ENCODE measurements around the gene UROS.

UROS gene

DNA sequence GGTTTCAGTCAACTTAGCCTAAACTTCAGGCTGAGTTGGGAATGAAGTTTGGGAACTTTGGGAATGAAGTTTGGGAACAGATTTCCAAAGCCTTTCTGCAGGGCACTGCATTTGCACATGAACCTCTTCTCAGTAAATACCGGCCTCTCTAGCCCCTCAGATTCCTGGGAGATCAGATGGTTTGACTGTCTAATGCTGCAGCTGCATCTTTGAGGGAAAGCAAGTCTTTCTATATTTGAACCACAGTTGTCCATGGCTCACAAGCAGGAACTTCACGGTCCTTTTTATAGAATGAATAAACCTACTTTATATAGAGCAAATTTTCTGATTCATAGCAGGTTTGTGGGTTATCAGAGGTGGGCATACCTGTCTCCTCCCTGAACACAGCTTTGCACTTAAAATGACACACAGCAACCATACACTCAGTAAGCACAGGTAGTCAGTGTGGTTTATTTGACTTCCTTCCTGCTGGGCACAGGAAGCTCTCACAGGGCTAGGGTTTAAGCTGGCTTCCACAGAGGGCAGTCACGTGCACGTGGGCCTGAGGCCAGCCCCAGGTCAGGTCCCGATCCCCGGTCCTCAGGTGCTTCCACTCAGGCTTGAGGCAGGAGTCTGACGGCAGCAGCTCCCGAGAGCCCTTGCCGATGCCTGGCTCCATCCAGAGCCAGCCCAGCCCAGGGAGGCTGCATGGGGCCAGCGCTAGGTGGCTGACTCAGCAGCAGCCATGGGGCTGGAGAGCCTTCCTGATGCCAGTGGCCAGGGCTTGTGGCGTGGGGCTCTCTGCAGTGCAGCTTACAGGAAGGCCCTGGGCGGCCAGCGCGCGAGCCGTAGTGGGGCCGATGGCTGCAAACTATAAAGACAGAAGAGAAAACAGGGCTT is 34.7 kb downstream of the UROS start:
- DNase-seq (ENCODE audit: low spot score), result no peak

GRCh38 chr10:125785791-125786190 is 37.3 kb downstream of the UROS start:
- DNase-seq (ENCODE audit: low spot score), result no peak

GRCh38 chr10:125783957-125784356 is 39.1 kb downstream of the UROS start:
- no peak for DNase-seq (ENCODE audit: low spot score)

- no peak for DNase-seq (ENCODE audit: low spot score)
Measured at GRCh38 chr10:125783408-125783807, 39.6 kb downstream of the UROS start.

- DNase-seq (ENCODE audit: low spot score), result no peak
Measured at GRCh38 chr10:125782616-125783015, 40.4 kb downstream of the UROS start.

- no peak for DNase-seq (ENCODE audit: low spot score)
Measured at GRCh38 chr10:125782054-125782453, 41.0 kb downstream of the UROS start.

DNA sequence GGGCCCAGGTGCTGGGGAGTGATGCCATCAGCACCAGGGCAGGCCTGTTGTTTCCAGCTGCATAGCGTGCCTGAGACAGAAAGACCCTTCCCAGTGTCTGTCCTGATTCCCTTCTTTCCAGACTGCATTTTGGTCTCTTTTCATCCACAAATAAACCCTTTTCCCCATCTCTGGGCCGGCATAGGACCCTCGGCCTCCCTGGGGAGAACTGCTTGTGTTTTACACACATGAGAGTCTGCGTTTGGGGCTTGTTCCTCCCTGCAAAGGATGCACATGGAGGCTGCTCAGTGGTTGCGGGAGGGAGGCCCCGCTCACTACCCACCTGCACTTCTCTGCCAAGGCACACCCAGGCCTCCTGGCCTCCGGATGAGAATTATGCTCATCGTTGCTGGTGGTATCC is 41.7 kb downstream of the UROS start:
- DNase-seq (ENCODE audit: low spot score), result no peak

DNA sequence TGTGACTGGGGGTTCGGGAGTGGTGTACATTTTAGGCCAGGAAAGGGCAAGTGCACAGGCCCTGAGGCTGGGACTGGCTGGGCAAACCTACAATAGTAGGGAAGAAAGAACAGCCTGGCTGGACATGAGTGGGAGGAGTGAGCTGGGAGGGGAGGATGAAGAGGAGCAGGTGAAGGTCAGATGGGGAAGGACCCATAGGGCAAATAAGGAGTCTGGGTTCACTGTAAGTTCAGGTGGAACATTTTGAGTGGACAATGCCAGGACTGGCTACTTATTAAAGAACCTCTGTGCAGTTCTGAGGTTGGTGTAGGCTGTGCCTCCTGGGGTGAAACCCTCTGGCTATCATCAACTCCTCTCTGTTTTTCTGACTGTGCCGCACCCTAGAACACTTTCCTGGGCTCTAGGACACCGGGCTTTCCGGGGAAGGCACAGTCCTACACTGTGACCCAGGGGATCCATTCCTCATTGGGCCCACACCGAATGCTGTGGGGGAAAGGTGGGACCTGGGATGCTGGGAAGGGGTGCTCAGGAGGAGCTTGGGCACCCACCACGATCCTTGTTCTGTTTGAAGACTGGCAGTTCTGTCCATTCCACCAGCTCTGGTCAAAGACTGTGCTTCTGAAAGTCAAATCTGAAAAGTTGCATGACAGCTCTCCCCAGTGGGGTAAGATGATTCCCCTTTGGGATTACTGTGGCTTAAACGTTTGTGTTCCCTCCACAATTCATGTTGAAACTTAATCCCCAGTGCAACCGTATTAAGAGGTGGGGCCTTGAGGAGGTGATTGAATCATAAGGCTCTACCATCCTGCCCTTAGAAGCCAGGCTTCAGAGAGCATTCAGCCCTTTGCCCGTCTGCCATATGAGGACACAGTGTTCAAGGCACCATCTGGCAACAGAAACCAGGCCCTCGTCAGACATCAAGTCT is 43.4 kb downstream of the UROS start:
- no peak for DNase-seq (ENCODE audit: low spot score)

DNA sequence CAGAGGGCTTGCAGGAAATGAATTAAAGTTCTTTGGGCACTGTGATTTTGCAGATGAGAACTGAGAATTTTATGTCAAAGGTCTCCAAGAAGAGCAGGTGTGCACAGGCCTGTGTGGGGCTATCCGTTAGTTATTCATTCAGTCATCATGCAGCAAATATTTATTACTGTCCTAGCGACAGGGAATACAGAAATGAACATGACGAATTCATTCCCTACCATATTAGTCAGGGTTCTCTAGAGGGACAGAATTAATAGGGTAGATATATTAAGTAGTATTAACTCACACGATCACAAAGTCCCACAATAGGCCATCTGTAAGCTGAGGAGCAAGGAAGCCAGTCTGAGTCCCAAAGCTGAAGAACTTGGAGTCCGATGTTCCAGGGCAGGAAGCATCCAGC is 44.5 kb downstream of the UROS start:
- no peak for DNase-seq (ENCODE audit: low spot score)

GRCh38 chr10:125777806-125778205 is 45.3 kb downstream of the UROS start:
- no peak for DNase-seq (ENCODE audit: low spot score)

DNA sequence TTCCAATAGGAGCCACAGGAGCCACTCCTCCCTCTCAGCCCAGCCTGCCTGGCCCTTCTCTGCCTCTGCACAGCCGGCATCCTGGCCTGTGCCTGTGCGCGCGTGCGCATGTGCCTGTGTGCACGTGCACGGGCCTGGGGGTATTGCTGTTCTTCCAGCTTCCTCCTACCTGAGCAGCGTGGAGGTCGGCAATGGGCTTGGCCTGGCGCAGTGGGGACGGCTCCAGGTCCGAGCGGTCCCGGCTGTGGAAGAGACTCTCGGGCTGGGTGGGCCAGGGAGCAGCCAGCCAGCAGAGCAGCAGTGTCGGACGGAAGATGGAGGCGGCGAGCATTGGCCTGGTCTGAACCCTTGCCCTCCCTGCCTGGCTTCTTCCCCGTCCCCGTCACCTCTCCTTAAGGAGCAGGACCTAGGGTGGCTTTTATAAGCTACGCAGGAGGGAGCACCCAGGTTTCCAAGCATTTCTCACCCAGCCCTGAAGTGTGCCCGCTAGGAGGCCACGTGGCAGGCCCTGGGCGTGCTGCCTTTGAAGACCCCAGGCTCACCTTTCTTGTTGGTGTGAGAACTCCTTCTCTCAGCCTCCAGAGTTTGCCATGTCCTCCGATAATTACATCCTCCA is 47.5 kb downstream of the UROS start, which contains the start of gene MMP21:
TSS of gene MMP21 (minus strand) at position 331 of the 616 bp plus-strand sequence. CDS start at position 331, 0 bp downstream.
- no peak for DNase-seq (ENCODE audit: low spot score)

- DNase-seq (ENCODE audit: low spot score), result no peak
Measured at GRCh38 chr10:125774581-125775191, 48.4 kb downstream of the UROS start.

GRCh38 chr10:125773687-125774543 is 49.1 kb downstream of the UROS start:
- peak; percentile 29 for DNase-seq (ENCODE audit: low spot score)

- no peak for DNase-seq (ENCODE audit: low spot score)
Measured at GRCh38 chr10:125772864-125773180, 50.2 kb downstream of the UROS start.

- no peak for DNase-seq (ENCODE audit: low spot score)
Measured at GRCh38 chr10:125772112-125772863, 50.8 kb downstream of the UROS start.

GRCh38 chr10:125770844-125771243 is 52.2 kb downstream of the UROS start:
- no peak for DNase-seq (ENCODE audit: low spot score)

GRCh38 chr10:125769175-125769574 is 53.9 kb downstream of the UROS start:
- no peak for DNase-seq (ENCODE audit: low spot score)

DNA sequence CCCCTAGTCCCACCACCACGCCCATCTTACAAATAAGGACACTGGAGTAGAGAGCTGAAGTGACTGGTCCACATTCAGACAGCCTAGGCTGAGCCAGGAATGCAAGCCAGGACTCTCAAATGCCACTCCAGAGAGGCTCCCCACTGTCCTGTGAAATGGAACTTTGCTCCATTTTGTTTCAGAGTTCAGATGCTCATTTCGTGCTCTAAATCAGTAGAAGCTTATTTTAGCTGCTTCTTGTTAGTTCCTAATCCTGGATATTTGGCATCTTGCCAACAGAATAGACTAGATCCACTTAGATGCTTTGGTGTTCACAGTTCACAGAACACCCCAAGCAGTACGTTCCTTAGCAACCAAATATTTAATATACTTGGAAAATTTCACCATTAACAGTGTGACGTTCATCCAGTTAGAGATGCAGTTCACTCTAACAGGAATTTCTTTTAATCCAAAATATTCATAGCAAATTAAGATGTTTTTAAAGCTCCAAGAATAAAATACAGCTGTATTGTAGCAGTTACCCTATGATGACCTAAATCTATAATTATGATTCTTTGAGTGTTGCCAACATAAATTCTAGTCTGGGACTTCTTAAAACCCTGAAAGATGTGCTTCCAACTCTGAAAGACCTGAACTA is 54.7 kb downstream of the UROS start:
- DNase-seq (ENCODE audit: low spot score), result peak; percentile 53

GRCh38 chr10:125766511-125766910 is 56.5 kb downstream of the UROS start:
- DNase-seq (ENCODE audit: low spot score), result no peak

- DNase-seq (ENCODE audit: low spot score), result no peak
Measured at GRCh38 chr10:125765835-125766234, 57.2 kb downstream of the UROS start.

Data from hepatic stellate cell (primary cell).